HPDE6-E6E7 (cell line): ENCODE data around the gene RANBP3.
"Not testable (repeated sequence)": the region's sequence is repeated elsewhere in the genome, so short reads cannot be mapped to it uniquely, and the experiment has no call there.

Experiments
- DNase-seq: peaks from one replicate; pipeline ENCODE4 v3.0.0; 2011; ENCODE audit warnings: missing footprints; ENCODE audit errors: extremely low spot score

RANBP3 gene

GRCh38 chr19:6006896-6007295 lies 29.0 kb upstream of the RANBP3 start:
- DNase-seq: no peak

- DNase-seq: not testable (repeated sequence)
These were observed 28.1 kb upstream of the RANBP3 start for GRCh38 chr19:6006070-6006446.

GRCh38 chr19:6005321-6006069 lies 27.6 kb upstream of the RANBP3 start:
- no peak for DNase-seq

GRCh38 chr19:6003976-6004375 lies 26.0 kb upstream of the RANBP3 start:
- DNase-seq: no peak

- no peak for DNase-seq
These were observed 24.7 kb upstream of the RANBP3 start for GRCh38 chr19:6002591-6002990.

- no peak for DNase-seq
These were observed 22.4 kb upstream of the RANBP3 start for GRCh38 chr19:6000228-6000847.

GRCh38 chr19:5999693-6000092 lies 21.8 kb upstream of the RANBP3 start:
- no peak for DNase-seq

- DNase-seq: no peak
These were observed 19.4 kb upstream of the RANBP3 start for GRCh38 chr19:5997371-5997770.

- no peak for DNase-seq
These were observed 18.8 kb upstream of the RANBP3 start for GRCh38 chr19:5996623-5997320.

GRCh38 chr19:5996102-5996501 lies 18.2 kb upstream of the RANBP3 start:
- no peak for DNase-seq

GRCh38 chr19:5995606-5996005 lies 17.7 kb upstream of the RANBP3 start:
- DNase-seq: no peak

GRCh38 chr19:5994405-5995165 lies 16.6 kb upstream of the RANBP3 start:
- no peak for DNase-seq

- DNase-seq: no peak
These were observed 15.9 kb upstream of the RANBP3 start for GRCh38 chr19:5993648-5994358.

GRCh38 chr19:5993201-5993600 lies 15.3 kb upstream of the RANBP3 start:
- DNase-seq: no peak

GRCh38 chr19:5992756-5993155 lies 14.8 kb upstream of the RANBP3 start:
- no peak for DNase-seq

GRCh38 chr19:5991244-5991838 lies 13.4 kb upstream of the RANBP3 start:
- DNase-seq: no peak

- DNase-seq: no peak
These were observed 12.4 kb upstream of the RANBP3 start for GRCh38 chr19:5990289-5990797.

GRCh38 chr19:5989388-5990074 lies 11.6 kb upstream of the RANBP3 start:
- DNase-seq: no peak

- DNase-seq: no peak
These were observed 10.8 kb upstream of the RANBP3 start for GRCh38 chr19:5988517-5989387.
